K562 (cell line): ENCODE data around the gene RGS19. TPM values are rescaled to one million over a fixed set of nuclear protein-coding genes. Genes with fewer than 3 reads are reported as not detected.

Experiments used
- ARID1B ChIP-seq: fragments of 450-650 bp; IDR thresholded peaks from 2 replicates; pipeline ENCODE4 v1.6.1; 2016; ENCODE audit warnings: antibody characterized with exemption, mild to moderate bottlenecking, inconsistent platforms
- CHD4 ChIP-seq: fragments of 200-600 bp; sonication (generic); IDR thresholded peaks from 3 replicates; pipeline ENCODE4 v1.6.1; 2012; ENCODE audit warnings: low read depth, mild to moderate bottlenecking, mixed read lengths, low read length, inconsistent platforms; ENCODE audit not compliant: insufficient read depth, insufficient replicate concordance, poor library complexity, severe bottlenecking
- CHD7 ChIP-seq: fragments of 200-600 bp; sonication (generic); IDR thresholded peaks from one replicate; pipeline ENCODE4 v1.6.1; 2012; ENCODE audit warnings: mild to moderate bottlenecking, low read depth, low read length, inconsistent platforms
- ERF ChIP-seq: fragments of 450-650 bp; formaldehyde crosslinking; IDR thresholded peaks from 2 replicates; pipeline ENCODE4 v1.4.0; 2020; ENCODE audit warnings: mild to moderate bottlenecking, mixed read lengths
- U2AF2 ChIP-seq: fragments of 200-400 bp; formaldehyde crosslinking; optimal IDR thresholded peaks from 2 replicates; pipeline ENCODE3; 2017; ENCODE audit warnings: low read depth, mild to moderate bottlenecking, low read length
- ZBTB49 ChIP-seq: sonication (generic); formaldehyde crosslinking; IDR thresholded peaks from 2 replicates; pipeline ENCODE4 v1.8.0; 2022; ENCODE audit warnings: missing genetic modification reagents, mild to moderate bottlenecking, borderline replicate concordance
- ZNF253 ChIP-seq: fragments of 250-450 bp; sonication (Bioruptor Pico); conservative IDR thresholded peaks from 2 replicates; pipeline ENCODE4 v1.6.1; 2021; ENCODE audit warnings: mild to moderate bottlenecking
- ZNF668 ChIP-seq: fragments of 250-450 bp; sonication (Bioruptor Pico); IDR thresholded peaks from 2 replicates; pipeline ENCODE4 v1.8.0; 2022; ENCODE audit warnings: mild to moderate bottlenecking, inconsistent platforms
- polyA plus RNA-seq, 8 experiments: library from polyadenylated mRNA; depleted of rRNA in 4 of 8; stranded (reverse) in 5 of 8; unstranded in 3 of 8; fragments of >200 nt; fragmentation: Nextera tagmentation in 2 of 8; fragmentation: Illumina TruSeq in 1 of 8; extraction: Ambion mirVana in 2 of 8; extraction: Trizol in 1 of 8; gene quantifications; 2 replicates each; pipeline versions ENCODE4 v1.2.1 to v1.2.3, GENCODE V29; 2011 to 2014; ENCODE audit warnings: inconsistent platforms in 1 of 8, missing spikeins in 1 of 8
- total RNA-seq, 7 experiments: library from RNA; depleted of rRNA in 6 of 7; stranded (reverse); fragments of >200 nt in 6 of 7; fragmentation: Illumina TruSeq in 2 of 7; extraction: Trizol in 2 of 7; gene quantifications; 2 replicates each; pipeline versions ENCODE4 v1.2.1 to v1.2.3, GENCODE V29; 2011 to 2021; ENCODE audit warnings: low replicate concordance in 1 of 7
- TF ChIP-seq, protein P1 (sequence below): fragments of 250-450 bp; sonication (Bioruptor Pico); IDR thresholded peaks from 2 replicates; pipeline ENCODE4 v1.8.0; 2021; ENCODE audit warnings: borderline replicate concordance, mild to moderate bottlenecking, moderate library complexity; ENCODE audit not compliant: poor library complexity, severe bottlenecking

The RGS19 gene
- total and polyA plus RNA-seq, 9 of the 15 experiments (the other 6 are each of a cell fraction or from before 2014, with no cell fraction given) = 0.41 to 23.7 (median 14.6) TPM

- TF ChIP-seq ZNF253 (no peak), ZBTB49 (CRISPR knock-in tag) (no peak), U2AF2 (no peak), ARID1B (peak; percentile 24; the same call in 1 of the 2 replicates), ERF (0 out of 2 replicates have a peak, but pooled peaks have one; percentile 45), ZNF668 (CRISPR knock-in tag) (no peak), CHD4 (no peak), CHD7 (no peak)
- TF ChIP-seq, protein P1, sequence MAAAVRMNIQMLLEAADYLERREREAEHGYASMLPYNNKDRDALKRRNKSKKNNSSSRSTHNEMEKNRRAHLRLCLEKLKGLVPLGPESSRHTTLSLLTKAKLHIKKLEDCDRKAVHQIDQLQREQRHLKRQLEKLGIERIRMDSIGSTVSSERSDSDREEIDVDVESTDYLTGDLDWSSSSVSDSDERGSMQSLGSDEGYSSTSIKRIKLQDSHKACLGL (CRISPR knock-in tag) = no peak
Measured at GRCh38 chr20:64038565-64039292, 40.6 kb downstream of the RGS19 start (continued).
